GM23248 (cell line): Measurements from ENCODE around the gene PAM. TPM values are rescaled to one million over a fixed set of nuclear protein-coding genes. Genes with fewer than 3 reads are reported as not detected.

ENCODE experiments used
- DNase-seq: peaks from one replicate; pipeline ENCODE4 v3.0.0-alpha.2; 2015
- H2AFZ ChIP-seq: fragments of 200-600 bp; sonication (generic); 2 replicates; pipeline ENCODE4 v1.6.1; 2016; ENCODE audit warnings: antibody characterized with exemption
- H3F3A ChIP-seq: fragments of 200-600 bp; sonication (generic); 2 replicates; pipeline ENCODE4 v1.6.1; 2016; ENCODE audit warnings: mild to moderate bottlenecking, antibody characterized with exemption, mixed run types; ENCODE audit not compliant: insufficient read depth
- H3K27ac ChIP-seq: fragments of 200-600 bp; sonication (generic); 2 replicates; pipeline ENCODE4 v1.5.1; 2016; ENCODE audit warnings: mild to moderate bottlenecking
- H3K27me3 ChIP-seq: fragments of 200-600 bp; sonication (generic); replicated peaks from 2 replicates; pipeline ENCODE4 v1.6.1; 2016; ENCODE audit warnings: mild to moderate bottlenecking; ENCODE audit not compliant: insufficient read depth
- H3K36me3 ChIP-seq: fragments of 200-600 bp; sonication (generic); 2 replicates; pipeline ENCODE4 v1.6.1; 2016; ENCODE audit warnings: low read depth, mild to moderate bottlenecking
- H3K4me1 ChIP-seq: fragments of 200-600 bp; sonication (generic); 2 replicates; pipeline ENCODE4 v1.6.1; 2016; ENCODE audit warnings: mild to moderate bottlenecking; ENCODE audit not compliant: insufficient read depth
- H3K4me2 ChIP-seq: fragments of 200-600 bp; sonication (generic); one replicate; pipeline ENCODE4 v1.6.1; 2016; ENCODE audit warnings: mild to moderate bottlenecking; ENCODE audit not compliant: unreplicated experiment
- H3K4me3 ChIP-seq: fragments of 200-600 bp; sonication (generic); 2 replicates; pipeline ENCODE4 v1.5.1; 2016; ENCODE audit warnings: mild to moderate bottlenecking
- H3K79me2 ChIP-seq: fragments of 200-600 bp; sonication (generic); 2 replicates; pipeline ENCODE4 v1.6.1; 2016; ENCODE audit warnings: mild to moderate bottlenecking; ENCODE audit not compliant: insufficient read depth
- H3K9ac ChIP-seq: fragments of 200-600 bp; sonication (generic); 2 replicates; pipeline ENCODE4 v1.6.1; 2016; ENCODE audit warnings: mild to moderate bottlenecking
- H3K9me2 ChIP-seq: fragments of 200-600 bp; sonication (generic); 2 replicates; pipeline ENCODE4 v1.6.1; 2016; ENCODE audit warnings: mixed run types, mild to moderate bottlenecking, moderate library complexity; ENCODE audit not compliant: insufficient read depth
- H3K9me3 ChIP-seq: fragments of 200-600 bp; sonication (generic); one replicate; pipeline ENCODE4 v1.6.1; 2017; ENCODE audit warnings: low read depth
- H4K20me1 ChIP-seq: fragments of 200-600 bp; sonication (generic); 2 replicates; pipeline ENCODE4 v1.6.0; 2016; ENCODE audit not compliant: insufficient read depth
- EZH2 ChIP-seq: fragments of 200-600 bp; sonication (generic); IDR thresholded peaks from 2 replicates; pipeline ENCODE4 v1.6.1; 2018; ENCODE audit warnings: antibody characterized with exemption, mild to moderate bottlenecking; ENCODE audit not compliant: insufficient read depth, poor library complexity, severe bottlenecking
- EZH2phosphoT487 ChIP-seq: fragments of 200-600 bp; sonication (generic); IDR thresholded peaks from 2 replicates; pipeline ENCODE4 v1.6.1; 2018; ENCODE audit warnings: antibody characterized with exemption, moderate library complexity, mild to moderate bottlenecking, low read depth; ENCODE audit not compliant: insufficient read depth
- WGBS, 2 experiments: methylation state at CpG; one replicate each; pipeline ENCODE4 v1.1.6; 2015 to 2017; ENCODE audit warnings: low lambda C conversion rate in 2 of 2, low coverage in 1 of 2; ENCODE audit errors: missing lambda C conversion rate in 2 of 2; 5-methylcytosine and 5-hydroxymethylcytosine counted together
- in situ Hi-C: fragments of 300-500 bp; cut with MboI; formaldehyde crosslinking; loops from 2 replicates; pipeline ENCODE4 v1.15.0; 2020
- polyA plus RNA-seq: library from polyadenylated mRNA; unstranded; fragments of >200 nt; fragmentation: Nextera tagmentation; extraction: Ambion mirVana; gene quantifications from 2 replicates; pipeline ENCODE4 v1.2.1, GENCODE V29; 2016
- total RNA-seq: library from RNA; depleted of rRNA; stranded (reverse); fragments of >200 nt; shearing (Covaris generic); gene quantifications from 2 replicates; pipeline ENCODE4 v1.2.3, GENCODE V29; 2014

The PAM gene
- total and polyA plus RNA-seq, 2 experiments from 2014 or later = 429 to 499 TPM

GRCh38 chr5:102720969-102721368 lies 34.1 kb upstream of the PAM start:
- Histone ChIP-seq H3K79me2 (no peaks in the 10 kb centered on the region), H3K4me2 (no peak overlapping the region), H3K9me2 (no peaks in the 10 kb centered on the region; the same call in 1 of the 2 replicates), H3K36me3 (no peaks in the 10 kb centered on the region), H3K4me3 (no peak overlapping the region), H3K27ac (no peak overlapping the region), H3K4me1 (peaks cover 39% of the 10 kb centered on the region), H3F3A (peaks cover 27% of the 10 kb centered on the region; the same call in 1 of the 2 replicates), H2AFZ (no peak overlapping the region), H3K27me3 (no peaks in the 10 kb centered on the region), H3K9ac (no peak overlapping the region), H4K20me1 (no peaks in the 10 kb centered on the region), H3K9me3 (no peaks in the 10 kb centered on the region)
- no peak for TF ChIP-seq EZH2phosphoT487
- TF ChIP-seq EZH2 = no peak
- 92 to 100% methylated on average over 1 of the region's 1 CpG for WGBS, 2 experiments
- in situ Hi-C loops = no loop called here
- no peak for DNase-seq

DNA sequence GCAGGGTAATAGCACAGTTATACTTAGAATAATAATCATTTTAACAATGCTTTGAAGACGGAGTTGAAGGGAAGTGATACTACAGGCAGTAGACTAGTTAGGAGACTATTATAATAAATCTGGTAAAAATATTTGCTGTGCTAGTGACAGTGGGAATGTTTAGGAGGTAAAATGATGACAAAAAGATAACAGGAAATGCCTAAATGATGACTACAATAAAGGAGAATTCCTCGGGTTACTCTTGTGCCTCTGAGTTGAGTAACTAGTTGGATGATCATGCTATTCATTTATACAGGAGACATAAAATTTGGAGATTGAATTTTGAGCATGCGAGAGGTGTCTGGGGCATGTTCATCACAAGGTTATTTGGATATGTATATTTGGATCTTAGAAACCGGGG lies 32.2 kb upstream of the PAM start:
- WGBS, 2 experiments = 35 to 37% methylated on average over 4 of the region's 4 CpGs
- H4K20me1 ChIP-seq = no peaks in the 10 kb centered on the region
- peak overlapping the region; percentile 12 for H3K4me2 ChIP-seq
- no peaks in the 10 kb centered on the region for H3K36me3 ChIP-seq
- 0 out of 2 replicates have a peak, but pooled peaks cover 24% of the 10 kb centered on the region for H3F3A ChIP-seq
- no peak overlapping the region for H3K9ac ChIP-seq
- no peaks in the 10 kb centered on the region for H3K27me3 ChIP-seq
- no peak for TF ChIP-seq EZH2
- no peak for TF ChIP-seq EZH2phosphoT487
- H3K9me2 ChIP-seq = no peaks in the 10 kb centered on the region
- in situ Hi-C loops = no loop called here
- DNase-seq = peak; percentile 74
- peaks cover 35% of the 10 kb centered on the region for H3K4me1 ChIP-seq
- H3K9me3 ChIP-seq = no peaks in the 10 kb centered on the region
- H3K4me3 ChIP-seq = no peak overlapping the region
- no peak overlapping the region for H2AFZ ChIP-seq
- peak overlapping the region; percentile 33 for H3K27ac ChIP-seq
- no peaks in the 10 kb centered on the region for H3K79me2 ChIP-seq

DNA sequence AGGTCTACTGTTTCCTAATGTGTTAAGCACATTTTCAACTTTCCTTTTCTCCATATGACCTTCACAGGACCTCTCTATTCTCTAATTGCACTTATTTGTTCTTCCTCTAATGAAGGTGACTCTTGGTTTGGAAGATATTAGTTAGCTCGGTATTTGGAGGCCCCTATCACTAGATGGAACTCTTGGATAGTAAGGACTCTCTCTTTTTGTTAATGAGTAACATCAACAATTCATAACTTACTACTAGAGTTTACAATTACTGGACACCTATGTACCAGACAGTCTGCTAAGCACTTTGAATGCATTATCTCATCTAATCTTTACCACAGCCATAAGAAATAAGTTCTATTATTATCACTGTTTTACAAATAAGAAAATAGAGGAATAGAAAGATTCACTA lies 23.4 kb upstream of the PAM start:
- in situ Hi-C loops = no loop called here
- TF ChIP-seq EZH2phosphoT487 (no peak), EZH2 (no peak)
- 82 to 91% methylated on average over 1 of the region's 1 CpG for WGBS, 2 experiments

DNA sequence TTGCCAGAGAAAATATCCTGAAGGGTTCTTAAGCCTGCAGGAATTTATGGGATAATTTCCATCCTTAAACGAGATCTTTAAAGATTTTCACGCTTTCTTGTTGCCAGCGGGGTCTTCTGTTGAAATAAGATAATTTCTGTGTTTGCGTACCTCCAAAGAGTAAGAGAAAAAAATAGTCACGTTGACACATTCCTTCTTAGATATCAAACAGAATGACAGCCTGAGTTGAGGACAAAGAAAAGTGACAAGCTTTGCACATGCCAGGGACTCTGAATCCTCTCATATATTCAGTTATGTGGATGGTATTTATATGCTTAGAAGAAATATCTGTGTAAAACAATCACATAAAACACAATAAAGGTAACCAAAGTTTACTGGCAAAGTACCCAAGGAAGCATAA lies 21.6 kb upstream of the PAM start:
- DNase-seq = no peak
- TF ChIP-seq EZH2 = no peak
- TF ChIP-seq EZH2phosphoT487 = no peak
- in situ Hi-C loops = no loop called here
- Histone ChIP-seq H3K9ac (no peak overlapping the region), H3K4me3 (no peak overlapping the region), H4K20me1 (no peaks in the 10 kb centered on the region), H3K4me2 (no peak overlapping the region), H3K9me2 (no peaks in the 10 kb centered on the region), H3K79me2 (no peaks in the 10 kb centered on the region), H3K4me1 (no peaks in the 10 kb centered on the region), H2AFZ (no peak overlapping the region), H3K27me3 (no peaks in the 10 kb centered on the region), H3K27ac (no peak overlapping the region), H3K36me3 (no peaks in the 10 kb centered on the region), H3F3A (no peaks in the 10 kb centered on the region), H3K9me3 (no peaks in the 10 kb centered on the region)
- WGBS, 2 experiments = 83 to 86% methylated on average over 5 of the region's 5 CpGs

More for the DNA sequence above, 23.4 kb upstream of the PAM start:
- Histone ChIP-seq H3K4me1 (no peaks in the 10 kb centered on the region), H3K9me3 (no peaks in the 10 kb centered on the region), H3K27me3 (no peaks in the 10 kb centered on the region), H3K9me2 (no peaks in the 10 kb centered on the region), H2AFZ (no peak overlapping the region), H3K9ac (no peak overlapping the region), H4K20me1 (no peaks in the 10 kb centered on the region), H3K36me3 (no peaks in the 10 kb centered on the region), H3K79me2 (no peaks in the 10 kb centered on the region), H3K4me3 (no peak overlapping the region), H3K27ac (no peak overlapping the region), H3K4me2 (no peak overlapping the region), H3F3A (no peaks in the 10 kb centered on the region)
- no peak for DNase-seq

DNA sequence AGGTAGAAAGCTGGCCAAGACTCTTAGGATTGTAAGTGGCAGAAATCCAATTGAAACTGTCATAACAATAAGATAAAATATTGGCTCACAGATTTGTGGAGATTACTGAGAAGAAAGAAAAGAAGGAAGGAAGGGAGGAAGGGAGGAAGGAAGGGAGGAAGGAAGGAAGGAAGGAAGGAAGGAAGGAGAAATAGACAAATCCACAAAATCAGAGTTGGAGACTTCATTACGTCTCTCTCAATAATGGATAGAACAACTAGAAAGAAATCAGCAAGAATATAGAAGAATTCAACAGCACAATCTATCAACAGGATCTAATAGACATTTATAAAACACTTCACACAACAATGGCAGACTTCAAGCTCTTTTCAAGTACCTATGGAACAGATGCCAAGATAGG lies 17.9 kb upstream of the PAM start:
- DNase-seq = no peak
- no peaks in the 10 kb centered on the region for H3K27me3 ChIP-seq
- in situ Hi-C loops = no loop called here
- no peaks in the 10 kb centered on the region for H3K36me3 ChIP-seq
- H2AFZ ChIP-seq = no peak overlapping the region
- no peaks in the 10 kb centered on the region for H3K79me2 ChIP-seq
- H3K4me3 ChIP-seq = no peak overlapping the region
- H4K20me1 ChIP-seq = no peaks in the 10 kb centered on the region
- no peaks in the 10 kb centered on the region for H3K9me2 ChIP-seq
- TF ChIP-seq EZH2phosphoT487 (no peak), EZH2 (no peak)
- no peak overlapping the region for H3K27ac ChIP-seq
- no peak overlapping the region for H3K4me2 ChIP-seq
- H3K9me3 ChIP-seq = no peaks in the 10 kb centered on the region
- no peaks in the 10 kb centered on the region for H3K4me1 ChIP-seq
- H3K9ac ChIP-seq = no peak overlapping the region
- WGBS, 2 experiments = 26 to 46% methylated on average over 1 of the region's 1 CpG
- H3F3A ChIP-seq = no peaks in the 10 kb centered on the region
